Activated CD4-positive, alpha-beta memory T cell treated with anti-CD3 and anti-CD28 coated beads for 36 hours (primary cell): Measurements from ENCODE around the gene PDLIM5. TPM values are rescaled to one million over a fixed set of nuclear protein-coding genes. Genes with fewer than 3 reads are reported as not detected.

ENCODE experiments used
- CTCF ChIA-PET: fragments of 350-600 bp; sonication (Branson Sonifier 250); formaldehyde crosslinking; loops from one replicate; lab custom pipeline; 2021; ENCODE audit warnings: antibody characterized with exemption, inconsistent platforms; lab: Charles Lee
- POLR2A ChIA-PET: fragments of 350-600 bp; sonication (Branson Sonifier 250); formaldehyde crosslinking; loops from one replicate; lab custom pipeline; 2021; ENCODE audit warnings: antibody characterized with exemption; lab: Charles Lee
- DNase-seq: peaks from one replicate; pipeline ENCODE4 v3.0.0-alpha.2; 2020
- H3K27ac Mint-ChIP-seq: one replicate; pipeline ENCODE4 v1.8.0; 2021; ENCODE audit warnings: mixed read lengths
- H3K27me3 Mint-ChIP-seq: one replicate; pipeline ENCODE4 v1.8.0; 2021; ENCODE audit warnings: mixed read lengths
- H3K36me3 Mint-ChIP-seq: one replicate; pipeline ENCODE4 v1.8.0; 2021; ENCODE audit warnings: mixed read lengths
- H3K4me1 Mint-ChIP-seq: one replicate; pipeline ENCODE4 v1.8.0; 2021; ENCODE audit warnings: low read depth, mixed read lengths
- H3K4me3 Mint-ChIP-seq: one replicate; pipeline ENCODE4 v1.8.0; 2021; ENCODE audit warnings: mild to moderate bottlenecking, mixed read lengths
- H3K9me3 Mint-ChIP-seq: one replicate; pipeline ENCODE4 v1.8.0; 2021; ENCODE audit warnings: mixed read lengths
- intact Hi-C: fragments of 100-400 bp; cut with micrococcal nuclease; formaldehyde crosslinking; loops from one replicate; pipeline ENCODE4 v1.15.1; 2023
- total RNA-seq, 2 experiments: library from RNA; stranded (reverse); gene quantifications; one replicate each; pipeline ENCODE4 v1.2.3, GENCODE V29; 2021

Gene PDLIM5
- total RNA-seq, 2 experiments from 2014 or later: 23.8 to 26.3 TPM

GRCh38 chr4:94523033-94523580 is 71.4 kb downstream of the PDLIM5 start:
- intact Hi-C loops: no loop called here
- Mint-ChIP-seq H3K27me3 (no peaks in the 10 kb centered on the region), H3K4me3 (no peak overlapping the region), H3K27ac (no peak overlapping the region), H3K36me3 (peaks cover 5% of the 10 kb centered on the region), H3K9me3 (no peaks in the 10 kb centered on the region), H3K4me1 (peaks cover 12% of the 10 kb centered on the region)
- ChIA-PET CTCF (no interaction called here), POLR2A (no interaction called here)
- no peak for DNase-seq

- Mint-ChIP-seq H3K9me3 (no peaks in the 10 kb centered on the region), H3K27ac (no peak overlapping the region), H3K27me3 (no peaks in the 10 kb centered on the region), H3K4me3 (no peak overlapping the region), H3K4me1 (peaks cover 12% of the 10 kb centered on the region), H3K36me3 (peaks cover 5% of the 10 kb centered on the region)
- CTCF ChIA-PET: no interaction called here
- intact Hi-C loops: no loop called here
- POLR2A ChIA-PET: no interaction called here
- no peak for DNase-seq
These were observed 71.9 kb downstream of the PDLIM5 start for GRCh38 chr4:94523617-94524016.

- Mint-ChIP-seq H3K27me3 (no peaks in the 10 kb centered on the region), H3K9me3 (no peaks in the 10 kb centered on the region), H3K4me1 (peaks cover 2% of the 10 kb centered on the region), H3K27ac (no peak overlapping the region), H3K4me3 (no peak overlapping the region), H3K36me3 (peaks cover 5% of the 10 kb centered on the region)
- POLR2A ChIA-PET: no interaction called here
- CTCF ChIA-PET: no interaction called here
- no peak for DNase-seq
- intact Hi-C loops: no loop called here
These were observed 74.4 kb downstream of the PDLIM5 start for GRCh38 chr4:94525993-94526728.

- ChIA-PET POLR2A (interaction anchor here (0.6 kb wide), 1 partner anchor 49 kb away, joined by 3 read pairs; no protein-coding TSS in a partner anchor), CTCF (no interaction called here)
- no peaks in the 10 kb centered on the region for H3K9me3 Mint-ChIP-seq
- peaks cover 2% of the 10 kb centered on the region for H3K4me1 Mint-ChIP-seq
- intact Hi-C loops: no loop called here
- H3K36me3 Mint-ChIP-seq: peaks cover 5% of the 10 kb centered on the region
- no peak for DNase-seq
- no peaks in the 10 kb centered on the region for H3K27me3 Mint-ChIP-seq
- H3K27ac Mint-ChIP-seq: no peak overlapping the region
- H3K4me3 Mint-ChIP-seq: no peak overlapping the region
These were observed 76.0 kb downstream of the PDLIM5 start for GRCh38 chr4:94527556-94528233.

- no peak overlapping the region for H3K27ac Mint-ChIP-seq
- no peaks in the 10 kb centered on the region for H3K27me3 Mint-ChIP-seq
- peaks cover 6% of the 10 kb centered on the region for H3K4me1 Mint-ChIP-seq
- intact Hi-C loops: no loop called here
- peaks cover 5% of the 10 kb centered on the region for H3K36me3 Mint-ChIP-seq
- POLR2A ChIA-PET: no interaction called here
- no peak for DNase-seq
- H3K9me3 Mint-ChIP-seq: no peaks in the 10 kb centered on the region
- CTCF ChIA-PET: no interaction called here
- no peak overlapping the region for H3K4me3 Mint-ChIP-seq
These were observed 77.2 kb downstream of the PDLIM5 start for GRCh38 chr4:94528792-94529451.

GRCh38 chr4:94530073-94530472 is 78.3 kb downstream of the PDLIM5 start:
- Mint-ChIP-seq H3K4me3 (no peak overlapping the region), H3K4me1 (peaks cover 6% of the 10 kb centered on the region), H3K9me3 (no peaks in the 10 kb centered on the region), H3K36me3 (peaks cover 3% of the 10 kb centered on the region), H3K27me3 (no peaks in the 10 kb centered on the region), H3K27ac (no peak overlapping the region)
- no peak for DNase-seq
- CTCF ChIA-PET: no interaction called here
- POLR2A ChIA-PET: no interaction called here
- intact Hi-C loops: no loop called here

- POLR2A ChIA-PET: no interaction called here
- H3K4me1 Mint-ChIP-seq: peaks cover 3% of the 10 kb centered on the region
- no peaks in the 10 kb centered on the region for H3K27me3 Mint-ChIP-seq
- H3K36me3 Mint-ChIP-seq: peaks cover 2% of the 10 kb centered on the region
- CTCF ChIA-PET: no interaction called here
- H3K27ac Mint-ChIP-seq: no peak overlapping the region
- H3K4me3 Mint-ChIP-seq: no peak overlapping the region
- no peaks in the 10 kb centered on the region for H3K9me3 Mint-ChIP-seq
- DNase-seq: no peak
- intact Hi-C loops: no loop called here
These were observed 80.4 kb downstream of the PDLIM5 start for GRCh38 chr4:94531991-94532789.

- DNase-seq: no peak
- H3K27ac Mint-ChIP-seq: no peak overlapping the region
- POLR2A ChIA-PET: no interaction called here
- no peaks in the 10 kb centered on the region for H3K9me3 Mint-ChIP-seq
- no peaks in the 10 kb centered on the region for H3K27me3 Mint-ChIP-seq
- H3K4me3 Mint-ChIP-seq: no peak overlapping the region
- H3K36me3 Mint-ChIP-seq: no peaks in the 10 kb centered on the region
- CTCF ChIA-PET: no interaction called here
- peaks cover 3% of the 10 kb centered on the region for H3K4me1 Mint-ChIP-seq
- intact Hi-C loops: no loop called here
These were observed 81.9 kb downstream of the PDLIM5 start for GRCh38 chr4:94533405-94534223.

GRCh38 chr4:94534401-94535312 is 82.9 kb downstream of the PDLIM5 start:
- POLR2A ChIA-PET: no interaction called here
- no peak overlapping the region for H3K4me3 Mint-ChIP-seq

GRCh38 chr4:94536049-94536448 is 84.3 kb downstream of the PDLIM5 start:
- Mint-ChIP-seq H3K27ac (no peak overlapping the region), H3K9me3 (no peaks in the 10 kb centered on the region), H3K4me1 (peaks cover 3% of the 10 kb centered on the region), H3K27me3 (no peaks in the 10 kb centered on the region), H3K4me3 (no peak overlapping the region), H3K36me3 (no peaks in the 10 kb centered on the region)
- DNase-seq: no peak
- CTCF ChIA-PET: interaction anchor here (1.2 kb wide), 1 partner anchor 129 kb away, joined by 3 read pairs; no protein-coding TSS in a partner anchor
- POLR2A ChIA-PET: no interaction called here
- intact Hi-C loops: no loop called here

More at GRCh38 chr4:94534401-94535312, 82.9 kb downstream of the PDLIM5 start:
- DNase-seq: no peak
- CTCF ChIA-PET: no interaction called here
- intact Hi-C loops: no loop called here
- Mint-ChIP-seq H3K36me3 (no peaks in the 10 kb centered on the region), H3K27ac (no peak overlapping the region), H3K9me3 (no peaks in the 10 kb centered on the region), H3K27me3 (no peaks in the 10 kb centered on the region), H3K4me1 (peaks cover 3% of the 10 kb centered on the region)
